ENCODE results near the gene PIGM. TPM values are rescaled to one million over a fixed set of nuclear protein-coding genes. Genes with fewer than 3 reads are reported as not detected.

Gene PIGM
- total RNA-seq, 3 donors from 2014 or later (not counting 1 experiment from before 2014, with no cell fraction given), result 3.8 to 5.1 (median 3.9) TPM

GRCh38 chr1:160066829-160067745 is 35.3 kb upstream of the PIGM start:
- H3K4me1 Mint-ChIP-seq, result peaks cover 6 to 21% of the 10 kb centered on the region in 2 donors
- ATAC-seq (no peak), DNase-seq (no peak)
- H3K27me3 Mint-ChIP-seq (ENCODE audit: low read depth in 2 of 2), result peaks cover 0 to 32% of the 10 kb centered on the region in 2 donors
- H3K27me3 ChIP-seq (ENCODE audit: control insufficient read depth, insufficient read depth, low read length), result peaks cover 17% of the 10 kb centered on the region
- WGBS (ENCODE audit: insufficient coverage), result 79% methylated on average over 5 of the region's 6 CpGs
- H3K36me3 ChIP-seq (ENCODE audit: control insufficient read depth, insufficient read depth, low read length), result no peaks in the 10 kb centered on the region
- TF ChIP-seq CTCF (IDR thresholded peaks at IDR 0.05), result no peak
- peaks cover 14% of the 10 kb centered on the region for H3K4me1 ChIP-seq (ENCODE audit: control insufficient read depth, insufficient read depth, low read length)
- no peaks in the 10 kb centered on the region for H3K9me3 Mint-ChIP-seq
- intact Hi-C loops (cut with micrococcal nuclease), result no loop called here
- no peak overlapping the region for H3K4me3 ChIP-seq (ENCODE audit: low read length)
- no peaks in the 10 kb centered on the region for H3K36me3 Mint-ChIP-seq
- no peak overlapping the region for H3K27ac ChIP-seq (ENCODE audit: low read length)
- H3K27ac Mint-ChIP-seq, result no peak overlapping the region
- no peaks in the 10 kb centered on the region for H3K9me3 ChIP-seq (ENCODE audit: control insufficient read depth, insufficient read depth, low read length)
- no peak overlapping the region for H3K4me3 Mint-ChIP-seq

DNA sequence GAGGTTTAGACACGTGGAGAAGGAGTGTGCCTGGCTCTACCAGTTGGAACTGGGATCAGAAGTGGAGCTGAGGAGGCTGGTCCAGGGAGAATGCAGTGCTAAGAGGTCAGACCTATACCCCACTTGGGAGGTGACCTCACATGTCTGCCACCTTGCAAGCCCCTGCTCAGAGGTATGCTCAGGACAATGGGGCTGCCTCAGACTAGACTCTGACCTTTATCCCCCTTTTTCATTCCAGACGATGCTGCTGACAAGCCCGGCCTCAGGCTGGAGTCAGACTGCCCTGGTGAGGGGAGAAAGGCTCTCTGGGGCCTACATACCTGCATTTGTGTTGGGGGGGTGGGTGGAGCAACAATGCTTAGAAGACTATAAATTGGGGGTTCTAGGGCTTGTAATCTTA is 33.0 kb upstream of the PIGM start:
- DNase-seq (no peak), ATAC-seq (no peak)
- H3K27me3 ChIP-seq (ENCODE audit: control insufficient read depth, insufficient read depth, low read length), result peaks cover 2% of the 10 kb centered on the region
- Mint-ChIP-seq H3K27me3 (ENCODE audit: low read depth in 2 of 2) (peaks cover 7 to 19% of the 10 kb centered on the region in 2 donors), H3K9me3 (no peaks in the 10 kb centered on the region), H3K27ac (no peak overlapping the region), H3K36me3 (no peaks in the 10 kb centered on the region), H3K4me3 (no peak overlapping the region), H3K4me1 (peaks cover 0 to 3% of the 10 kb centered on the region in 2 donors)
- peaks cover 3% of the 10 kb centered on the region for H3K4me1 ChIP-seq (ENCODE audit: control insufficient read depth, insufficient read depth, low read length)
- 70% methylated on average over 2 of the region's 3 CpGs for WGBS (ENCODE audit: insufficient coverage)
- intact Hi-C loops (cut with micrococcal nuclease), result no loop called here
- H3K9me3 ChIP-seq (ENCODE audit: control insufficient read depth, insufficient read depth, low read length), result no peaks in the 10 kb centered on the region
- H3K27ac ChIP-seq (ENCODE audit: low read length), result no peak overlapping the region
- no peaks in the 10 kb centered on the region for H3K36me3 ChIP-seq (ENCODE audit: control insufficient read depth, insufficient read depth, low read length)
- TF ChIP-seq CTCF (IDR thresholded peaks at IDR 0.05), result no peak
- no peak overlapping the region for H3K4me3 ChIP-seq (ENCODE audit: low read length)

DNA sequence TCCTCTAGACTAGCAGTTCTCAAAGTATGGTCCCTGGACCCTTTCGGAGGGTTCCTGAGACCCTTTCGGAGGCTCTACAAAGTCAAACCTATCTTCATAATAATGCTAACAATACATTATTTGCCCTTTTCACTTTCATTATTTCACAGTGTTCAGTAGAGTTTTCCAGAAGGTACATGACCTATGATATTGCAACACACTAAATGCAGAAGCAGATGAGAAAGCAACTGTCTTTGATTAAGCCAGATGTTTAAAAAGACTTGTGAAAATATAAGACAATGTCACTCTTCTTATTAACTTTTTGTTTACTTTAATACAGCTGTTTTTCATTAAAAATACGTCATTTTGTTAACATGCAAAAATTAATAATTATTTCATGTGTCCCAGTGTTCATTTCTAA is 32.4 kb upstream of the PIGM start:
- no peak for TF ChIP-seq CTCF (IDR thresholded peaks at IDR 0.05)
- Histone ChIP-seq H3K4me3 (ENCODE audit: low read length) (no peak overlapping the region), H3K9me3 (ENCODE audit: control insufficient read depth, insufficient read depth, low read length) (no peaks in the 10 kb centered on the region), H3K27ac (ENCODE audit: low read length) (no peak overlapping the region), H3K4me1 (ENCODE audit: control insufficient read depth, insufficient read depth, low read length) (no peaks in the 10 kb centered on the region), H3K36me3 (ENCODE audit: control insufficient read depth, insufficient read depth, low read length) (no peaks in the 10 kb centered on the region), H3K27me3 (ENCODE audit: control insufficient read depth, insufficient read depth, low read length) (no peaks in the 10 kb centered on the region)
- H3K9me3 Mint-ChIP-seq, result no peaks in the 10 kb centered on the region
- H3K27me3 Mint-ChIP-seq (ENCODE audit: low read depth in 2 of 2), result peaks cover 12 to 16% of the 10 kb centered on the region in 2 donors
- WGBS (ENCODE audit: insufficient coverage), result 94% methylated on average over 2 of the region's 3 CpGs
- H3K4me3 Mint-ChIP-seq, result no peak overlapping the region
- intact Hi-C loops (cut with micrococcal nuclease), result no loop called here
- no peaks in the 10 kb centered on the region for H3K4me1 Mint-ChIP-seq
- no peak for DNase-seq
- no peak for ATAC-seq
- H3K27ac Mint-ChIP-seq, result no peak overlapping the region
- H3K36me3 Mint-ChIP-seq, result no peaks in the 10 kb centered on the region
